ENCODE results near the gene JAK1. TPM values are rescaled to one million over a fixed set of nuclear protein-coding genes. Genes with fewer than 3 reads are reported as not detected.
A peak's percentile ranks its signal among the peaks of the same experiment; 100 is the strongest.

The JAK1 gene
- total and polyA plus RNA-seq, 7 donors, result 33.7 to 137 (median 101) TPM

GRCh38 chr1:64903593-64903992 is 62.8 kb downstream of the JAK1 start:
- DNase-seq, result no peak
- Histone ChIP-seq H3K4me1 (peaks cover 46% of the 10 kb centered on the region), H3K36me3 (ENCODE audit: insufficient read depth in 1 of 2, low read depth in 1 of 2) (no peaks in the 10 kb centered on the region), H3K4me3 (no peak overlapping the region), H3K27ac (no peak overlapping the region), H3K9me3 (no peaks in the 10 kb centered on the region), H3K27me3 (ENCODE audit: insufficient read depth in 3 of 3, low read length in 2 of 3) (no peaks in the 10 kb centered on the region)
- WGBS, 3 donors, result 47 to 64% (median 57%) methylated on average over 1 of the region's 1 CpG
- no peak for ATAC-seq
- TF ChIP-seq CTCF (IDR thresholded peaks at IDR 0.05), result no peak
- intact Hi-C loops (cut with DNase I), result no loop called here

DNA sequence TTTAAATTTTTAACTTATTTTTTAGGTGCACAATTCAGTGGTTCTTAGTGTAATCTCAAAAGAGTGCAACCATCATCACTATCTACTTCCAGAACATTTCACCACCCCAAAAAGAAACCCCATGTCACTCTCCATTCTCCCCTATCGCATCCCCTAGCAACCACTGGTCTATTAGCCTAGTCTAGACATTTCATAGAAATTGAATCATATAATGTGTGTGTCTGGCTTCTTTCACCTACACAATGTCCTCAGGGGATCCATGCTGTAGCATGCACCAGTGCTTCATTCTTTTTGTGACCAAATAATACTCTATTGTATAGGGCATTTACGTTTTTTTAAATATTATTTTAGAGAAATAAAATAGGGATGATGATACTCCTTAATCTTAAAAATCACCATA is 64.7 kb downstream of the JAK1 start:
- Histone ChIP-seq H3K9me3 (no peaks in the 10 kb centered on the region), H3K27me3 (ENCODE audit: insufficient read depth in 3 of 3, low read length in 2 of 3) (no peaks in the 10 kb centered on the region), H3K4me1 (peaks cover 47% of the 10 kb centered on the region), H3K27ac (no peak overlapping the region), H3K36me3 (ENCODE audit: insufficient read depth in 1 of 2, low read depth in 1 of 2) (no peaks in the 10 kb centered on the region), H3K4me3 (no peak overlapping the region)
- DNase-seq (no peak), ATAC-seq (no peak)
- WGBS, 3 donors, result 96 to 99% (median 98%) methylated on average over 2 of the region's 2 CpGs
- no peak for TF ChIP-seq CTCF (IDR thresholded peaks at IDR 0.05)
- intact Hi-C loops (cut with DNase I), result no loop called here

- Histone ChIP-seq H3K4me3 (no peak overlapping the region), H3K4me1 (peaks cover 47% of the 10 kb centered on the region), H3K27me3 (ENCODE audit: insufficient read depth in 3 of 3, low read length in 2 of 3) (no peaks in the 10 kb centered on the region), H3K27ac (peak overlapping the region; percentile 11), H3K9me3 (no peaks in the 10 kb centered on the region), H3K36me3 (ENCODE audit: insufficient read depth in 1 of 2, low read depth in 1 of 2) (no peaks in the 10 kb centered on the region)
- WGBS, 3 donors, result 89 to 90% (median 89%) methylated on average over 2 of the region's 2 CpGs
- ATAC-seq (no peak), DNase-seq (no peak)
- intact Hi-C loops (cut with DNase I), result no loop called here
- TF ChIP-seq CTCF (IDR thresholded peaks at IDR 0.05), result no peak
These were observed 65.4 kb downstream of the JAK1 start for GRCh38 chr1:64900916-64901315.

DNA sequence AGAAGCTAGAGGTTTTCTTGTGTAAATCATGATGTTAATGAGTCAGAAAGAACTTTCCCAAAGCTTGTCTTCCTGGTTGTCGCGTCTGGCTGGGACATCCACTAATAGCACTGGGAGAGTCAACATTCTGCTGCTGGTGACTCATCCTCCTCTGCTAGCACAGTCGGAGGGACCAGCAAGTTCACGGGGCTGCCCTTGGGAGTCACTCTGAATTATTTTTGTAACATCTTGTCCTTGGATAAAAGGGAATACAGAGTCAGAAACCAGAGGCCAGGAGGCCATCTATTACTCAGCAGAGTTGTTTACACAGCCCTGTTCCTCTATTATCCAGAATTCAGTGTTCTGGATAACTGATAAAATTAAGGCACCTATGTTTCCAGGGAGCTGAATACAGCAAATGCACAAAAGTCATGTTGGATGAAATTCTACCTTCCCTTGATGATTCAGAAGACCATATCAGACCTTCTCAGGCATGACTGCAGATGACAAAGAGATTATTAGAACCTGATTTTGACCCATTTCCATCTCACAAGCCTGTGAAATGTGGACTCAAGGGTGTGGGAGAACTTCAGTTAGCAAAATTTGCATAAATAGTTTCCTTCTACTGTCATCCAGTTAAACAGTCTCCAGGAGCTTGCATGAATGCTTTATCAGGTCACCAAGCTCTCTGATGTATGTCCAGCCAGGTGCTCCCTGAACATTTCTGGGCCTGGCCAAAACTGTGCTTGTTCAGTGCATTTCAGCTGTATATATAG is 68.1 kb downstream of the JAK1 start:
- H3K4me3 ChIP-seq, result peak overlapping the region; percentile 12
- no peaks in the 10 kb centered on the region for H3K27me3 ChIP-seq (ENCODE audit: insufficient read depth in 3 of 3, low read length in 2 of 3)
- no peaks in the 10 kb centered on the region for H3K36me3 ChIP-seq (ENCODE audit: insufficient read depth in 1 of 2, low read depth in 1 of 2)
- DNase-seq (peak; percentile 86 to 93), ATAC-seq (peak; percentile 97 to 98 (median 98))
- intact Hi-C loops (cut with DNase I), result loop anchor here (5.0 to 10.0 kb wide), 2 partner anchors 39 to 167 kb away; no protein-coding TSS in a partner anchor
- no peaks in the 10 kb centered on the region for H3K9me3 ChIP-seq
- H3K4me1 ChIP-seq, result peaks cover 49% of the 10 kb centered on the region
- peak overlapping the region; percentile 89 for H3K27ac ChIP-seq
- no peak for TF ChIP-seq CTCF (IDR thresholded peaks at IDR 0.05)
- WGBS, 3 donors, result 0 to 1% (median 0%) methylated on average over 4 of the region's 4 CpGs

Data from psoas muscle (tissue), 8 donors.